ENCODE measurements around the gene ARHGEF4. TPM values are rescaled to one million over a fixed set of nuclear protein-coding genes. Genes with fewer than 3 reads are reported as not detected.

Gene ARHGEF4
- total RNA-seq, 4 donors from 2014 or later: 23.7 to 51.5 (median 37.1) TPM

- no peaks in the 10 kb centered on the region for H3K9me3 ChIP-seq
- no peak for DNase-seq (ENCODE audit: extremely low spot score)
- no peak overlapping the region for H3K4me3 ChIP-seq
- H3K27ac ChIP-seq (replicated peaks in 1 of 4): no peak overlapping the region
- H3K36me3 ChIP-seq: no peaks in the 10 kb centered on the region
- H3K4me1 ChIP-seq: no peaks in the 10 kb centered on the region
- peaks cover 0 to 17% (median 0%) of the 10 kb centered on the region in 4 donors for H3K27me3 ChIP-seq
- intact Hi-C loops (cut with DNase I): no loop called here
- WGBS: 82% methylated on average over 9 of the region's 9 CpGs
- TF ChIP-seq CTCF (IDR thresholded peaks at IDR 0.05): no peak
- no peak for TF ChIP-seq POLR2AphosphoS5 (IDR thresholded peaks at IDR 0.05)
- TF ChIP-seq EP300 (IDR thresholded peaks at IDR 0.05): no peak
- TF ChIP-seq POLR2A (IDR thresholded peaks at IDR 0.05; ENCODE audit: low read depth): no peak
Measured at GRCh38 chr2:130790804-130791616, 45.7 kb upstream of the ARHGEF4 start.

GRCh38 chr2:130791617-130791939, 45.1 kb upstream of the ARHGEF4 start:
- peaks cover 0 to 11% (median 0%) of the 10 kb centered on the region in 4 donors for H3K27me3 ChIP-seq
- TF ChIP-seq POLR2AphosphoS5 (IDR thresholded peaks at IDR 0.05): no peak
- no peak for TF ChIP-seq POLR2A (IDR thresholded peaks at IDR 0.05; ENCODE audit: low read depth)
- TF ChIP-seq CTCF (IDR thresholded peaks at IDR 0.05): no peak
- TF ChIP-seq EP300 (IDR thresholded peaks at IDR 0.05): no peak
- intact Hi-C loops (cut with DNase I): no loop called here
- no peak overlapping the region for H3K27ac ChIP-seq (replicated peaks in 1 of 4)
- 50% methylated on average over 1 of the region's 4 CpGs for WGBS
- H3K36me3 ChIP-seq: no peaks in the 10 kb centered on the region
- H3K4me1 ChIP-seq: no peaks in the 10 kb centered on the region
- H3K9me3 ChIP-seq: no peaks in the 10 kb centered on the region
- no peak overlapping the region for H3K4me3 ChIP-seq
- no peak for DNase-seq (ENCODE audit: extremely low spot score)

- H3K4me1 ChIP-seq: peaks cover 11 to 19% (median 17%) of the 10 kb centered on the region in 4 donors
- TF ChIP-seq POLR2A (IDR thresholded peaks at IDR 0.05; ENCODE audit: low read depth) (no peak), CTCF (IDR thresholded peaks at IDR 0.05) (no peak), EP300 (IDR thresholded peaks at IDR 0.05) (no peak), POLR2AphosphoS5 (IDR thresholded peaks at IDR 0.05) (no peak)
- H3K27ac ChIP-seq (replicated peaks in 1 of 4): no peak overlapping the region
- DNase-seq (ENCODE audit: extremely low spot score): peak; percentile 50
- no peaks in the 10 kb centered on the region for H3K9me3 ChIP-seq
- intact Hi-C loops (cut with DNase I): no loop called here
- H3K36me3 ChIP-seq: no peaks in the 10 kb centered on the region
- peaks cover 0 to 6% (median 0%) of the 10 kb centered on the region in 4 donors for H3K27me3 ChIP-seq
- 65% methylated on average over 2 of the region's 2 CpGs for WGBS
- no peak overlapping the region for H3K4me3 ChIP-seq
Measured at GRCh38 chr2:130795431-130795830, 41.3 kb upstream of the ARHGEF4 start.

GRCh38 chr2:130796290-130796689, 40.4 kb upstream of the ARHGEF4 start:
- WGBS: 73% methylated on average over 3 of the region's 3 CpGs
- no peaks in the 10 kb centered on the region for H3K36me3 ChIP-seq
- TF ChIP-seq POLR2AphosphoS5 (IDR thresholded peaks at IDR 0.05) (no peak), POLR2A (IDR thresholded peaks at IDR 0.05; ENCODE audit: low read depth) (no peak), EP300 (IDR thresholded peaks at IDR 0.05) (no peak), CTCF (IDR thresholded peaks at IDR 0.05) (no peak)
- H3K27me3 ChIP-seq: peaks cover 0 to 6% (median 0%) of the 10 kb centered on the region in 4 donors
- DNase-seq (ENCODE audit: extremely low spot score): no peak
- no peaks in the 10 kb centered on the region for H3K9me3 ChIP-seq
- peaks cover 11 to 19% (median 17%) of the 10 kb centered on the region in 4 donors for H3K4me1 ChIP-seq
- intact Hi-C loops (cut with DNase I): loop anchor here (2.0 kb wide), 1 partner anchor 125 kb away; no protein-coding TSS in a partner anchor
- no peak overlapping the region for H3K4me3 ChIP-seq
- H3K27ac ChIP-seq (replicated peaks in 1 of 4): no peak overlapping the region
